PFSK-1 (cell line): ENCODE results near the gene OMA1.

Experiments
- REST ChIP-seq, 2 experiments: IDR thresholded peaks; 2 replicates each; pipeline versions ENCODE4 v1.6.1 to v1.8.0; 2011 to 2012; ENCODE audit warnings: low read depth in 2 of 2, low read length in 2 of 2, control low read depth in 1 of 2, inconsistent platforms in 1 of 2, mild to moderate bottlenecking in 1 of 2, moderate library complexity in 1 of 2; ENCODE audit not compliant: insufficient read depth in 1 of 2
- TAF1 ChIP-seq: IDR thresholded peaks from 2 replicates; pipeline ENCODE4 v1.6.1; 2012; ENCODE audit warnings: low read length, control low read depth, borderline replicate concordance; ENCODE audit not compliant: insufficient read depth

GRCh38 chr1:58480191-58480590 lies 66.3 kb downstream of the OMA1 start:
- TF ChIP-seq REST (IDR thresholded peaks at IDR 0.05; ENCODE audit: insufficient read depth in 1 of 2, low read depth in 2 of 2, low read length in 2 of 2) (no peak), TAF1 (no peak)
